Cardiac muscle cell (in vitro differentiated cells and primary cell): ENCODE measurements around the gene POLDIP3. TPM values are rescaled to one million over a fixed set of nuclear protein-coding genes. Genes with fewer than 3 reads are reported as not detected.
A peak's percentile ranks its signal among the peaks of the same experiment; 100 is the strongest.
"Not testable (repeated sequence)": the region's sequence is repeated elsewhere in the genome, so short reads cannot be mapped to it uniquely, and the experiment has no call there.

Experiments
- DNase-seq, 2 donors: peaks; one replicate each; pipeline versions ENCODE4 v3.0.0 to v3.0.0-alpha.2; 2010 to 2017; ENCODE audit warnings: low read depth in 1 of 2, low spot score in 1 of 2
- H3K27ac ChIP-seq: fragments of 200-600 bp; sonication (generic); 2 replicates; pipeline ENCODE4 v1.5.1; 2016
- H3K27me3 ChIP-seq: fragments of 200-600 bp; sonication (generic); 2 replicates; pipeline ENCODE4 v1.6.0; 2016; ENCODE audit warnings: control low read depth
- H3K36me3 ChIP-seq: fragments of 200-600 bp; sonication (generic); 2 replicates; pipeline ENCODE4 v1.5.1; 2016; ENCODE audit warnings: control low read depth
- H3K4me1 ChIP-seq: fragments of 200-600 bp; sonication (generic); 2 replicates; pipeline ENCODE4 v1.8.1; 2017; ENCODE audit warnings: low read depth, mild to moderate bottlenecking, mixed run types
- H3K4me3 ChIP-seq: fragments of 200-600 bp; sonication (generic); 2 replicates; pipeline ENCODE4 v1.5.1; 2016; ENCODE audit warnings: mild to moderate bottlenecking
- H3K9me3 ChIP-seq: fragments of 200-600 bp; sonication (generic); 2 replicates; pipeline ENCODE4 v1.5.1; 2017; ENCODE audit warnings: low read depth, mild to moderate bottlenecking, control low read depth
- polyA plus RNA-seq: library from polyadenylated mRNA; unstranded; fragments of >200 nt; fragmentation: Nextera tagmentation; extraction: Ambion mirVana; gene quantifications from 2 replicates; pipeline ENCODE4 v1.2.1, GENCODE V29; 2016
- total RNA-seq: library from RNA; depleted of rRNA; stranded (reverse); fragments of >200 nt; gene quantifications from 2 replicates; pipeline ENCODE4 v1.2.3, GENCODE V29; 2016
- TF ChIP-seq, protein P1 (sequence below): IDR thresholded peaks from 2 replicates; pipeline ENCODE4 v1.5.1; 2012; ENCODE audit warnings: low read depth, mild to moderate bottlenecking, low read length

POLDIP3 gene
- total and polyA plus RNA-seq, 2 experiments from 2014 or later: 58.8 to 63.1 TPM

DNA sequence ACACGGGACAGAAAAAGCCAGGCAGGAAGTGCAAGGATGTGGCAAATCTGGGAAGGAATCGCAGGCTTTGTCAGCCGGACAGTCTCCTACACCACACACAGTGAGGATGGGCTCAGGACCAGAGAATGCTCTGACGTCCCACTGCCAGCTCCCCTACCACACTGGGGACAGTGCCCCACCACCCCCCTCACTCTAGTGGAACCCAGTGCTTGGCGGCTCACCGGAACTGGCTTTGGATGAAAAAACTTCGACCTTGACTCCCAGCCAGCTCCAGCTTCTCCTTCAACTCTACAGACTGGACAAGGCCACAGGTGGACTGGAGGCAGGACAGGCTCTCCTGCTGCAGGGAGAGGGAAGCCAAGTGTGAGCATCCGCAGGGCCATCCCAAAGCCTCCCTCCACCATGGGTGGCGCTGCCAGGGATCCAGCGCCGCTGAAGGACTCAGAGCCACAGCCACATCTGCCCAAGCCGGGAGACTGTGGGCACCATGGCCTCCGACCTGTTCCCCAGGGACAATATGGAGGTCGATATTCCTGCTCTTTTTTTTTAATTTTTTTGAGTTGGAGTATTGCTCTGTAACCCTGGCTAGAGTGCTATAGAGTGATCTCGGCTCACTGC is 37.0 kb downstream of the POLDIP3 start:
- no peak overlapping the region for H3K4me3 ChIP-seq
- no peaks in the 10 kb centered on the region for H3K27me3 ChIP-seq
- TF ChIP-seq, protein P1, sequence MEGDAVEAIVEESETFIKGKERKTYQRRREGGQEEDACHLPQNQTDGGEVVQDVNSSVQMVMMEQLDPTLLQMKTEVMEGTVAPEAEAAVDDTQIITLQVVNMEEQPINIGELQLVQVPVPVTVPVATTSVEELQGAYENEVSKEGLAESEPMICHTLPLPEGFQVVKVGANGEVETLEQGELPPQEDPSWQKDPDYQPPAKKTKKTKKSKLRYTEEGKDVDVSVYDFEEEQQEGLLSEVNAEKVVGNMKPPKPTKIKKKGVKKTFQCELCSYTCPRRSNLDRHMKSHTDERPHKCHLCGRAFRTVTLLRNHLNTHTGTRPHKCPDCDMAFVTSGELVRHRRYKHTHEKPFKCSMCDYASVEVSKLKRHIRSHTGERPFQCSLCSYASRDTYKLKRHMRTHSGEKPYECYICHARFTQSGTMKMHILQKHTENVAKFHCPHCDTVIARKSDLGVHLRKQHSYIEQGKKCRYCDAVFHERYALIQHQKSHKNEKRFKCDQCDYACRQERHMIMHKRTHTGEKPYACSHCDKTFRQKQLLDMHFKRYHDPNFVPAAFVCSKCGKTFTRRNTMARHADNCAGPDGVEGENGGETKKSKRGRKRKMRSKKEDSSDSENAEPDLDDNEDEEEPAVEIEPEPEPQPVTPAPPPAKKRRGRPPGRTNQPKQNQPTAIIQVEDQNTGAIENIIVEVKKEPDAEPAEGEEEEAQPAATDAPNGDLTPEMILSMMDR: no peak
- H3K36me3 ChIP-seq: peaks cover 18% of the 10 kb centered on the region
- H3K9me3 ChIP-seq: no peaks in the 10 kb centered on the region
- H3K4me1 ChIP-seq: no peaks in the 10 kb centered on the region
- no peak for DNase-seq
- H3K27ac ChIP-seq: no peak overlapping the region

DNA sequence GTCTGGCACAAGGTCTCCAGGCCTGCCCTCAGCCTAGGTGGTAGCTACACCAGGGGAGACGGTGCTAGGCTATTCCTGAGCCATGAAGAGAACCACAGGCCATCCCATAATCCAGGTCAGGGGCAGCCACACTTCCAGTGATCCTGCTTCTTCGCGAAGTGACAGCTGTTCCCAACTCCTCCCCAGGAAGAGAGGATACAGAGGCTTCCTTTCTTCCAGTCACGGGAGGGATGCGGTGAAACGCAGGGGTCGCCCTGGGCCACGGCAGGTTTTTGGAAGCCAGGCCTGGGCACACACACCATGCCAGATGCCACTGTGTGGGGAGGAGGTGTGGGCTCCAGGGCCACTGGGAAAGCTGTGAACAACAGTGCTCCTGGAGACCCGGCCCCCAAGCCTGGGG is 37.5 kb downstream of the POLDIP3 start:
- H3K27me3 ChIP-seq, H3K4me1 ChIP-seq: not testable (repeated sequence)

DNA sequence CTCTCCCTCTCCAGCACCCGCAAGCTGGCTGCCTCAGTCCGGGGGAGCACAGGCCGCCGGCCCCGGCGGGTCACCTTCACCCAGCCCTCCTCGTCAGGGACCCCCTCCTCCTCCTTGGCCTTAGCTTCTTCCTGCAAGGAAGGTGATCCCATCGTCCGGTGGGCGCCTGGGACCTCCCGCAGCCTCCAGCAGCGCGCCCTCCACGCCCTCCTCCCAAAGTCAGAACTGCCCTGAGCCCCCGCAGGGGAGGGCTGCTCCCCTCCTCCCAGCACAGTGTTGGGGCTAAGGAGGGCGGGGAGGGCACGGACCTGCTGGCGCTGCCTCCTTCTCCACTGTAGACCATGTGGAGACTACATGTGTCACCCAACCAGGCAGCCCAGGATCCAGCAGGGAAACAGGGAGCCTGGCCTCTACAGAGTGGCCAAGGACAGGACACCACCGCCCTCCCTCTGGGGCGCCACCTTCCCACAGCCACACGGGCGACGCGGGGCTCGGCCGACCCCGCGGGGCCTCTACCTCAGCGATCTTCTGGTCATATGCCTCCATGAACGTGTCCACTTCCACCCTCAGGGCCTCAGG is 38.6 kb downstream of the POLDIP3 start:
- peaks cover 17% of the 10 kb centered on the region for H3K36me3 ChIP-seq
- not testable (repeated sequence) for H3K27ac ChIP-seq

More for the DNA sequence above, 37.5 kb downstream of the POLDIP3 start:
- not testable (repeated sequence) for H3K9me3 ChIP-seq, DNase-seq, H3K27ac ChIP-seq, H3K4me3 ChIP-seq
- H3K36me3 ChIP-seq: peaks cover 17% of the 10 kb centered on the region

DNA sequence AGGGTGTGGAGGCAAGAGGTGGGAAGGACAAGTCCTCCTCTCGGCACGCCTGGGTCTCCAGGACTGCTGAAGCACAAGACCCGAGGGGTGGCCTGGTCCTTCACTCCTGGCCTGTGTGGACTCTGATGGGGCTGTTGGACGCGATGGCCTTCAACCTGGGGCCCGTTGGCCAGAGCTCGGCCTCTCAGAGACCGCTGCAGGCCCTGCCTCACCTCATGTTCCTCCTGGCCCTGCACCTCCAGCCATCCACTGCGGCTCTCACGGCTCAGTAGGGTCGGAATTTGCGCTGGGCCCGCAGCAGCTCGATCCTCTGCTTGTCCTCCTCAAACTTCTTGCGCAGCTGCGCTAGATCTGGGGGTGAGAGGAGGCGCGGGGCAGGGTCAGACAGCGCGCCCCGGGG is 40.2 kb downstream of the POLDIP3 start:
- not testable (repeated sequence) for H3K27ac ChIP-seq, H3K4me1 ChIP-seq, H3K4me3 ChIP-seq, H3K9me3 ChIP-seq, DNase-seq, H3K27me3 ChIP-seq
- peaks cover 17% of the 10 kb centered on the region for H3K36me3 ChIP-seq

More for the DNA sequence above, 38.6 kb downstream of the POLDIP3 start:
- not testable (repeated sequence) for H3K27me3 ChIP-seq, H3K4me1 ChIP-seq, H3K4me3 ChIP-seq, DNase-seq, H3K9me3 ChIP-seq

DNA sequence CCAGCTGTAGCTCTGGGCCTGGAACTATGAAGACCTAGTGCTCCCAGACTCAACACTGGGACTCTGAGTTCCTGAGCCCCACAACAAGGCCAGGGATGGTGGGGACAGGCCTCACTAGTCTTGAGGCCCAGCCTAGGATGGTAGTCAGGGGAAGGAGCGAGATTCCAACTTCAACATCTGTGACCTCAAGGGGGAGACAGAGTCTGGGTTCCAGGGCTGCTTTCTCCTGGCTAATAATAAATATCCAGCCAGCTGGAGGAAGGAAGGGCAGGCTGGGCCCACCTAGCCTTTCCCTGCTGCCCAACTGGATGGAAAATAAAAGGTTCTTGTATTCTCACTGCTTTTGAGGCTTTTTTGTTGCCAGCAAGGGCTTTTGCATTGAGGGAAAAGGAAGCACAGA is 40.6 kb downstream of the POLDIP3 start:
- not testable (repeated sequence) for H3K27me3 ChIP-seq, H3K4me1 ChIP-seq, DNase-seq, H3K4me3 ChIP-seq, H3K9me3 ChIP-seq, H3K27ac ChIP-seq
- H3K36me3 ChIP-seq: peaks cover 17% of the 10 kb centered on the region

DNA sequence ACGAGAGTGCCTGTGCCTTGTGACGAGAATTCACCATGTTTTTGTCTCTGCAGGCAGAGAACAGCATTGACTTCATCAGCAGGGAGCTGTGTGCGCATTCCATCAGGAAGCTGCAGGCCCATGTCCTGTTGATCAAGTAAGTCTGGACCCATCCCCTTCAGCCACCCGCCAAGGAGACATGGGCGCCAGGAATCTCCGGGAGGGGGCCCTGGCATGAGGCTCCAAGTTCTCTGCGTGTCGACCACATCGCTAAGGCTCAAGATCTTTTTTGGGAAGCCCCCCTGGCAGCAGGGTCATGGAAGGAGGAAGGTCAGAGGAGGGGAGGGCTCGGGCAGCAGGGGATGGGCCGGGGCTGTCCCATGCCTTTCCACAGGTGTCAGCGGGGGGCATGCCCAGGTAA is 43.6 kb downstream of the POLDIP3 start:
- H3K36me3 ChIP-seq, DNase-seq, H3K27ac ChIP-seq, H3K27me3 ChIP-seq, H3K4me1 ChIP-seq, H3K9me3 ChIP-seq, H3K4me3 ChIP-seq: not testable (repeated sequence)

DNA sequence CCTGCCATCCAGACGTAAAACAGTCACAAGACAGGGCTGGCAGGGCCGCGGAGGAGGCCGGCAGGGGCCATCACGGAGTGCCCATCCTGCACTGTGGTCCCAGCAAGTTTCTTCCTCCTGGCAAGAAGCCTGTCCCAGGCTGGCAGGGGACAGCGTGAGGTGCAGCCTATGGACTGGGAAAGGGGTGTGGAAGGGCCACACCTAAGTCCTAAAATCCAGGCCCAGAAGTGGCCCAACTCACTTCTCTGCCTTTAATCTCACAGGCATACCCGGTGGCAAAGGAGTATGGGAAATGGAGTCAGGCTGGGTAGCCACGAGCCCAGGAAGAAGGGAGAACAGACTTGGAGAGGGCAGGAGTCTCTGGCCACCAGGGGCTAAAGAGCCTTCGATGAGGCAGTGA is 44.1 kb downstream of the POLDIP3 start:
- H3K4me3 ChIP-seq, H3K9me3 ChIP-seq, H3K4me1 ChIP-seq, DNase-seq, H3K36me3 ChIP-seq, H3K27me3 ChIP-seq: not testable (repeated sequence)
- peak overlapping the region; percentile 6 for H3K27ac ChIP-seq

DNA sequence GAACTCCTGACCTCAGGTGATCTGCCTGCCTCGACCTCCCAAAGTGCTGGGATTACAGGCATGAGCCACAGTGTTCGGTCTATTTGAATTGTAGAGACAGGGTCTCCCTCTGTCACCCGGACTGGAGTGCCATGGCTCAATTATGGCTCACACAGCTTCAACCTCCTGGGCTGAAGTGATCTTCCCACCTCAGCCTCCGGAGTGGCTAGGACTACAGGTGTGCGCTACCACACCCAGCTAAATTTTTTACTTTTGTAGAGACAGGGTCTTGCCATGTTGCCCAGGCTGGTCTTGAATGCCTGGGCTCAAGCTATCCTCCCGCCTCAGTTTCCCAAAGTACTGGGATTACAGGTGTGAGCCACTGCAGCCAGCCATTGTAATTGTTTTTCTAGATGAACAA is 46.7 kb downstream of the POLDIP3 start:
- not testable (repeated sequence) for H3K9me3 ChIP-seq, DNase-seq, H3K27me3 ChIP-seq, H3K36me3 ChIP-seq, H3K4me1 ChIP-seq, H3K27ac ChIP-seq, H3K4me3 ChIP-seq

DNA sequence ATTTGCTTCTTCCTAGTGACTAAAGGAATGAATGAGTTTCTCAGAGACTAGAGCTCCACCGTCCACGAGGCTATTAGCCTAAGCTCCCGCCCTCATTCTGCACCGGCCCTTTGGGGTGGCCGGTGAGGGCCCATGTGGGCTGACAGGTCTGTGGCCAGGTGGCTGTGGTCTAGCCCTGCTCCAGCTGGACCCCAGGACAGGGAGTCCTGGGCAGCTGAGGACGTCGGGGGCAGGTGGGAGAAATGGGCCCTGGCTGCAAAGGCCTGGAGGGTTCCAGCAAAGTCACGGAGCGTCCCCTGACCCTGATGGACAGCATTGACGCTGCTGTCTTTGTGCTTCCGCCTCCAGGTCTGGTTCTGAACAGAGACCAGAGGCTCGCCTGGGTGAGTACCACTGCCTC is 48.7 kb downstream of the POLDIP3 start:
- TF ChIP-seq, protein P1: no peak
- peaks cover 10% of the 10 kb centered on the region for H3K4me1 ChIP-seq
- no peak overlapping the region for H3K4me3 ChIP-seq
- no peaks in the 10 kb centered on the region for H3K9me3 ChIP-seq
- DNase-seq: no peak
- H3K27me3 ChIP-seq: no peaks in the 10 kb centered on the region
- no peak overlapping the region for H3K27ac ChIP-seq
- H3K36me3 ChIP-seq: no peaks in the 10 kb centered on the region
